H1 (cell line): ENCODE measurements around the gene KCNJ10.

Source experiments
- CTCF ChIP-seq, 3 experiments: IDR thresholded peaks; 1 replicate in 2 of 3; 2 replicates in 1 of 3; pipeline versions ENCODE4 v1.5.1 to v1.6.1; 2011; ENCODE audit warnings: low read length in 3 of 3, mild to moderate bottlenecking in 3 of 3, inconsistent platforms in 2 of 3, low read depth in 1 of 3, moderate library complexity in 1 of 3; ENCODE audit not compliant: insufficient read depth in 1 of 3; ENCODE audit errors: control extremely low read depth in 1 of 3
- EZH2 ChIP-seq: fragments of 200-600 bp; sonication (generic); IDR thresholded peaks from 2 replicates; pipeline ENCODE4 v1.7.1; 2012; ENCODE audit warnings: low read depth, mild to moderate bottlenecking, moderate library complexity, low read length, inconsistent platforms; ENCODE audit not compliant: severe bottlenecking
- JUN ChIP-seq: IDR thresholded peaks from 2 replicates; pipeline ENCODE4 v1.6.1; 2011; ENCODE audit warnings: low read depth, mild to moderate bottlenecking, improper control_type of control experiment, low read length
- POLR2A ChIP-seq, 2 experiments: IDR thresholded peaks; 1 replicate in 1 of 2; 2 replicates in 1 of 2; pipeline ENCODE4 v1.6.1; 2011; ENCODE audit warnings: low read depth in 2 of 2, low read length in 2 of 2, mild to moderate bottlenecking in 2 of 2; ENCODE audit errors: control extremely low read depth in 1 of 2
- TCF12 ChIP-seq: IDR thresholded peaks from 2 replicates; pipeline ENCODE4 v1.6.1; 2011; ENCODE audit warnings: low read depth, mild to moderate bottlenecking, low read length

GRCh38 chr1:160116283-160117147, 46.6 kb upstream of the KCNJ10 start:
- TF ChIP-seq POLR2A (IDR thresholded peaks at IDR 0.05; ENCODE audit: control extremely low read depth in 1 of 2, low read depth in 2 of 2, low read length in 2 of 2) (no peak), JUN (no peak), TCF12 (no peak), CTCF (IDR thresholded peaks at IDR 0.05; ENCODE audit: control extremely low read depth in 1 of 3, insufficient read depth in 1 of 3, low read depth in 1 of 3, low read length in 3 of 3) (no peak), EZH2 (no peak)
